Lung (tissue), 12 donors: ENCODE measurements around the gene ZNF526. TPM values are rescaled to one million over a fixed set of nuclear protein-coding genes. Genes with fewer than 3 reads are reported as not detected.

Experiments used
- ATAC-seq: fragments of 200-7000 bp; cut with Tn5 transposase; one replicate; pipeline ENCODE4 v1.9.1; 2020; ENCODE audit warnings: moderate number of reproducible peaks; ENCODE audit not compliant: insufficient read depth, low FRiP score
- DNase-seq, 3 donors: peaks; one replicate each; pipeline ENCODE4 v3.0.0-alpha.2; 2013 to 2017
- H3K27ac ChIP-seq, 2 donors: one replicate each; pipeline ENCODE4 v1.5.1; 2013; ENCODE audit warnings: mild to moderate bottlenecking in 2 of 2, moderate library complexity in 2 of 2, control low read depth in 1 of 2, inconsistent platforms in 1 of 2, low read depth in 1 of 2, low read length in 1 of 2
- H3K27me3 ChIP-seq, 3 donors: one replicate each; pipeline ENCODE4 v1.5.1; 2013; ENCODE audit warnings: low read length in 2 of 3; ENCODE audit not compliant: control insufficient read depth in 3 of 3, insufficient read depth in 3 of 3
- H3K36me3 ChIP-seq, 4 donors: one replicate each; pipeline ENCODE4 v1.5.1; 2013; ENCODE audit warnings: low read length in 4 of 4, mild to moderate bottlenecking in 1 of 4, moderate library complexity in 1 of 4; ENCODE audit not compliant: control insufficient read depth in 4 of 4, insufficient read depth in 4 of 4
- H3K4me1 ChIP-seq, 5 donors: one replicate each; pipeline ENCODE4 v1.5.1; 2013; ENCODE audit warnings: low read length in 5 of 5, mild to moderate bottlenecking in 2 of 5, moderate library complexity in 1 of 5; ENCODE audit not compliant: control insufficient read depth in 5 of 5, insufficient read depth in 5 of 5
- H3K4me3 ChIP-seq: one replicate; pipeline ENCODE4 v1.5.1; 2013; ENCODE audit warnings: mild to moderate bottlenecking, control low read depth, moderate library complexity
- H3K9ac ChIP-seq, 2 donors: one replicate each; pipeline ENCODE4 v1.5.1; 2013; ENCODE audit warnings: low read length in 2 of 2, control low read depth in 1 of 2; ENCODE audit not compliant: insufficient read depth in 1 of 2
- H3K9me3 ChIP-seq, 4 donors: one replicate each; pipeline ENCODE4 v1.5.1; 2013; ENCODE audit warnings: low read length in 3 of 4, mild to moderate bottlenecking in 1 of 4, moderate library complexity in 1 of 4; ENCODE audit not compliant: control insufficient read depth in 4 of 4, insufficient read depth in 3 of 4
- CTCF ChIP-seq: IDR thresholded peaks from 2 replicates; pipeline ENCODE4 v1.5.1; 2012; ENCODE audit warnings: mild to moderate bottlenecking; ENCODE audit errors: control extremely low read depth, extremely low read depth
- WGBS, 2 donors: extraction: QIAGEN DNeasy Blood & Tissue Kit; methylation state at CpG; one replicate each; pipeline ENCODE4 v1.1.7; 2013; 5-methylcytosine and 5-hydroxymethylcytosine counted together
- polyA plus RNA-seq, 2 donors: library from polyadenylated mRNA; stranded (reverse); fragments of 200-250 nt; gene quantifications; one replicate each; pipeline ENCODE4 v1.2.1, GENCODE V29; 2013
- total RNA-seq, 2 donors: library from RNA; depleted of rRNA in 1 of 2; stranded (reverse); fragments of >200 nt in 1 of 2; gene quantifications; one replicate each; pipeline ENCODE4 v1.2.1, GENCODE V29; 2014 to 2021
- donor health status: control.
- donor health status: control.
- donor health status: Bipolar disorder and iron deficiency.
- donor health status: healthy.
- donor health status: DM: yes; HTN: yes; CAD: no.

Gene ZNF526
- total and polyA plus RNA-seq, 4 donors: 4.6 to 14.4 (median 5.4) TPM

DNA sequence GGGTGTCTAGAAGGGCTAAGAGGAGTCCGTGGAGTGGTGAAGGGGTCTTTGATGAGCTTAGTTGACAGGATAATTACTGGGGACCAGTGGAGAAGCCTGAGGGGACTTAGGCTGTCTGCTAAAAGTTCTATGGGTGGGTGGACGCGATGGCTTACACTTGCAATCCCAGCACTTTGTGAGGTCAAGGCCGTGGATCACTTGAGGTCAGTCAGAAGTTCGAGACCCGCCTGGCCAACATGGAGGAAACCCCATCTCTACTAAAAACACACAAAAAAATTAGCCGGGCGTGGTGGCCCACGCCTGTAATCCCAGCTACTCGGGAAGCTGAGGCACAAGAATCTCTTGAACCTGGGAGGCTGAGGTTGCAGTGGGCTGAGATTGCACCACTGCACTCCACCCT is 25.1 kb downstream of the ZNF526 start:
- no peaks in the 10 kb centered on the region for H3K9me3 ChIP-seq
- H3K4me3 ChIP-seq: no peak overlapping the region
- ATAC-seq: no peak
- H3K27ac ChIP-seq: peak overlapping the region; percentile 26 to 64
- WGBS, 2 donors: 77 to 85% methylated on average over 10 of the region's 10 CpGs
- H3K36me3 ChIP-seq: peaks cover 7 to 21% (median 18%) of the 10 kb centered on the region in 4 donors
- H3K27me3 ChIP-seq: no peaks in the 10 kb centered on the region
- peak overlapping the region in 1 of 2 donors; percentile 20 for H3K9ac ChIP-seq
- no peak for DNase-seq
- no peak for TF ChIP-seq CTCF
- H3K4me1 ChIP-seq: peaks cover 0 to 37% (median 7%) of the 10 kb centered on the region in 5 donors

DNA sequence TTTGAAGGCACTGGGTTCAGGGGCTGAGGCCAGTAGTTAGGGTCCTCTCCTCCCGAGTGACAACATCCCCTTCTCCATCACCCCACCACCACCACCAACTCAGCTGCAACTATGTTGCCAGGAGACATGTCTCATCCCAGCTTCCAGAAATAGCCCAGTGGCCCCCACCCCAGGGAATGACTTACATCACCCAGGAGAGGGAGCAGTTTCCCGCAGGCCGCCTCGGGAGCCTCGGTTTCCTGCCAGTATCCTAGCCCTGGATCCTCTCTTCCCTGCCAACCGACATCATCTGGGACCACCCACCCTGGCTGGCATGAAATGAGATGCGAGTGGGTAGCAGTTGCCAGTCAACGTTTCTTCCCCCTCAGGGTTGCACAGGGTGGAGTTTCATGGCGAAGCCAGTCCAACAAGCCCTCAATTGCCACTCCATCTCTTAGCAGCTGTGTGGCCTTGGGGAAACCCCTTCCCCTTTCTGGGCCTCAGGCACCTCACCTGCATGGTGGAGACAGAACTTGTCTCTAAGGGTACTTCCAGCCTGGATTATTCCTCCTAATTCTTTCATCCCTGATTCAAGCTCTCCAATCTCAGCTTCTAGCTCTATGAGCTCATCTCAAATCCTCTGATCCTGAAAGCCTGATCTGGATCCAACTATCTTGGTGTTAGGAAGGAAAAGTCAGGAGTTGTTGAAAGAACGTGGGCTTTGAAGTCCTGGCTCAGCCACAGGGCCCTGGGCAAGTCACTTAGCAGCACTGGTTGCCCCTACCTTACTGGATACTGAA is 26.2 kb downstream of the ZNF526 start:
- ATAC-seq (no peak), DNase-seq (peak; percentile 62 to 68 (median 67))
- Histone ChIP-seq H3K4me3 (no peak overlapping the region), H3K4me1 (peaks cover 4 to 40% (median 16%) of the 10 kb centered on the region in 5 donors), H3K27me3 (no peaks in the 10 kb centered on the region), H3K36me3 (peaks cover 7 to 19% (median 16%) of the 10 kb centered on the region in 4 donors), H3K9me3 (no peaks in the 10 kb centered on the region), H3K27ac (peak overlapping the region; percentile 4 to 32), H3K9ac (peak overlapping the region in 1 of 2 donors; percentile 9)
- peak; percentile 29 for TF ChIP-seq CTCF
- 29 to 37% methylated on average over 10 of the region's 10 CpGs for WGBS, 2 donors

DNA sequence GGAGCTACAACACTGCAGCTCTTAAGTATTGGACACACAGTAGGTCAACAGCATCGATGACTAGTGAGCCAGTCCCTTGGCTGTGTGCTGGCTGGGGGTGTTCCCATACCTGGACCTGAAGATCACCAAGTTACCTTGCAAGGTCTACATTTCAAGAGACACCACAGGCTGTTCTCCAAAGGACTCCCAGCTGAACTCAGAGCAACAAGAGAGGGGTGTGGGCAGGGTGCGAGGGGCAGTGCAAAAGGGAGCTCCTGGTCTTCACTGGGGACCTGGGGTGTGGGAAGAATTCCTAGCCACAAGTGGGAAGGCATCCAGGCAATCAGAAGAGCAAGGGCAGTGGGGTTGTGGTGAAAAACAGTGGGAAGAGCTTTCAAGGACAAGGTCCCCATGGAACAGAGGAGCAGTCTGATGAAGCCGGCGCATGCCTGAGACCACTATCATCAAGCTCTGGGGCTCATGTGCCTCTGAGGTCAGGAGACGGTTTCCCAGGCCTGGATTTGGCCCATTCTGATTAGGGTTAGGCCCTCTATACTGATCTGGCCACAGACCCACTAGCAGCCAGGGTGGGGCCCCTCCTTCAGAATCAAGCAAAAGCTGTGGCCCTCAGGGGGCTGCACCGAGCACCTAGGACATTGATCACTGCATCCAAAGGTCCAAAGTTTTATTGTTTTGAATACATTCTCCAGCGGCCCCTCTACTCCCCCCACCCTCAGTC is 27.0 kb downstream of the ZNF526 start:
- peak overlapping the region; percentile 4 to 32 for H3K27ac ChIP-seq
- no peak for ATAC-seq
- no peaks in the 10 kb centered on the region for H3K9me3 ChIP-seq
- peaks cover 7 to 19% (median 16%) of the 10 kb centered on the region in 4 donors for H3K36me3 ChIP-seq
- 85 to 92% methylated on average over 7 of the region's 7 CpGs for WGBS, 2 donors
- DNase-seq: no peak
- H3K9ac ChIP-seq: no peak overlapping the region
- H3K4me1 ChIP-seq: peaks cover 11 to 43% (median 21%) of the 10 kb centered on the region in 5 donors
- TF ChIP-seq CTCF: no peak
- H3K27me3 ChIP-seq: no peaks in the 10 kb centered on the region
- no peak overlapping the region for H3K4me3 ChIP-seq
